Smooth muscle cell (in vitro differentiated cells): ENCODE measurements around the gene MCC. TPM values are rescaled to one million over a fixed set of nuclear protein-coding genes. Genes with fewer than 3 reads are reported as not detected.

Experiments used
- DNase-seq: peaks from one replicate; lab custom pipeline; 2025; ENCODE audit not compliant: unreplicated experiment; lab: John Stamatoyannopoulos, UW
- H2AFZ ChIP-seq: fragments of 200-600 bp; sonication (generic); 2 replicates; pipeline ENCODE4 v1.6.0; 2016; ENCODE audit warnings: antibody characterized with exemption, low read depth, mild to moderate bottlenecking
- H3F3A ChIP-seq: fragments of 200-600 bp; sonication (generic); 2 replicates; pipeline ENCODE4 v1.6.0; 2017; ENCODE audit warnings: antibody characterized with exemption, low read depth
- H3K27ac ChIP-seq: fragments of 200-600 bp; sonication (generic); 2 replicates; pipeline ENCODE4 v1.5.1; 2016; ENCODE audit warnings: low read depth, mild to moderate bottlenecking
- H3K27me3 ChIP-seq: fragments of 200-600 bp; sonication (generic); 2 replicates; pipeline ENCODE4 v1.6.1; 2016; ENCODE audit warnings: low read depth, mild to moderate bottlenecking
- H3K36me3 ChIP-seq: fragments of 200-600 bp; sonication (generic); 2 replicates; pipeline ENCODE4 v1.5.1; 2016; ENCODE audit warnings: low read depth
- H3K4me1 ChIP-seq: fragments of 200-600 bp; sonication (generic); 2 replicates; pipeline ENCODE4 v1.5.1; 2016; ENCODE audit warnings: low read depth
- H3K4me2 ChIP-seq: fragments of 200-600 bp; sonication (generic); 2 replicates; pipeline ENCODE4 v1.6.0; 2016; ENCODE audit warnings: mild to moderate bottlenecking
- H3K4me3 ChIP-seq: fragments of 200-600 bp; sonication (generic); 2 replicates; pipeline ENCODE4 v1.5.1; 2016; ENCODE audit warnings: mild to moderate bottlenecking
- H3K79me2 ChIP-seq: fragments of 200-600 bp; sonication (generic); 2 replicates; pipeline ENCODE4 v1.6.0; 2016; ENCODE audit warnings: low read depth, mild to moderate bottlenecking
- H3K9ac ChIP-seq: fragments of 200-600 bp; sonication (generic); 2 replicates; pipeline ENCODE4 v1.6.0; 2016; ENCODE audit warnings: low read depth
- H3K9me3 ChIP-seq: fragments of 200-600 bp; sonication (generic); replicated peaks from 2 replicates; pipeline ENCODE4 v1.5.1; 2016; ENCODE audit warnings: low read depth
- H4K20me1 ChIP-seq: fragments of 200-600 bp; sonication (generic); 2 replicates; pipeline ENCODE4 v1.6.0; 2016; ENCODE audit warnings: low read depth
- WGBS: methylation state at CpG from one replicate; pipeline ENCODE4 v1.1.7; 2016; ENCODE audit warnings: low lambda C conversion rate; 5-methylcytosine and 5-hydroxymethylcytosine counted together
- polyA plus RNA-seq: library from polyadenylated mRNA; unstranded; fragments of >200 nt; fragmentation: Nextera tagmentation; extraction: Ambion mirVana; gene quantifications from 2 replicates; pipeline ENCODE4 v1.2.1, GENCODE V29; 2016
- total RNA-seq: library from RNA; depleted of rRNA; stranded (reverse); fragments of >200 nt; gene quantifications from 2 replicates; pipeline ENCODE4 v1.2.3, GENCODE V29; 2014
- TF ChIP-seq, protein P1 (sequence below): fragments of 200-600 bp; sonication (generic); IDR thresholded peaks from 2 replicates; pipeline ENCODE4 v1.5.1; 2017; ENCODE audit warnings: borderline replicate concordance, mild to moderate bottlenecking, antibody characterized with exemption; ENCODE audit not compliant: insufficient read depth, poor library complexity, severe bottlenecking

MCC gene
- total and polyA plus RNA-seq, 2 experiments from 2014 or later: 5.8 to 19.2 TPM

DNA sequence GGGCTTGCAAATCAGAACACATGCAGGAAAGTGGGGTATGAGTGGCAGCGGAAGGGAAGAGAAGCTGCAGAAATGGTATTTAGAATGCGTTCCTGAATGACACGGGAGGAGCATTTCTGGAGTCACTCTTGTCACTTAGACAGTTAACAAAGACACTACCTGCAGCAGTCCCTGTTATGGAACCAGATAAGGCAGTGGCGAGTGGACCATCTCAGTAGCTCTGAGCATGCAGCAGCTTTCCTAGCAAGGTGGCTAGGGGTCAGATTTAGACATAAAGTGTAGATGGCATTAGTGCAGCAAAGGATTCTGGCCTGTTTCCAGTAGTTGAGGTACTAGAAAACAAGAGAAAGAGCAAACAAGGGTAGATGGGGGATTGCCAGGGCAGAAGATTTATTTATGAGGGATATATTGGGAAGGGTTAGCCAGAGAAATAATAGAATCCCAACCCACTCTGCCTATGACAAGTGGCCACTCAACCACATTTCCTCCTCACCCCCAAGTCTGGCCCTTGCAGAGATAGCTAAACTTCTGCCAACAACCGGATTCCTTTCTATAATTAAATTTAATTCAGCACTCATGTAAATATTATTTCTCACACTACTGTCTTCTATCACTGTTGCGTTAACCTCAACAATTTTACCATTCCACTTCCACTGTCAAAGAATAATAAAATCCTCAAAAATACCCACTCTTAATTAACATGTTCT, 310.0 kb downstream of the MCC start:
- peaks cover 3% of the 10 kb centered on the region for H3K79me2 ChIP-seq
- H4K20me1 ChIP-seq: peaks cover 6% of the 10 kb centered on the region
- no peak overlapping the region for H3K27ac ChIP-seq
- H2AFZ ChIP-seq: no peak overlapping the region
- no peaks in the 10 kb centered on the region for H3K36me3 ChIP-seq
- no peak overlapping the region for H3K4me3 ChIP-seq
- H3K9ac ChIP-seq: no peak overlapping the region
- DNase-seq: no peak
- H3K9me3 ChIP-seq: no peaks in the 10 kb centered on the region
- no peaks in the 10 kb centered on the region for H3F3A ChIP-seq
- WGBS: 91% methylated on average over 6 of the region's 6 CpGs
- H3K4me2 ChIP-seq: no peak overlapping the region
- H3K27me3 ChIP-seq: no peaks in the 10 kb centered on the region
- TF ChIP-seq, protein P1, sequence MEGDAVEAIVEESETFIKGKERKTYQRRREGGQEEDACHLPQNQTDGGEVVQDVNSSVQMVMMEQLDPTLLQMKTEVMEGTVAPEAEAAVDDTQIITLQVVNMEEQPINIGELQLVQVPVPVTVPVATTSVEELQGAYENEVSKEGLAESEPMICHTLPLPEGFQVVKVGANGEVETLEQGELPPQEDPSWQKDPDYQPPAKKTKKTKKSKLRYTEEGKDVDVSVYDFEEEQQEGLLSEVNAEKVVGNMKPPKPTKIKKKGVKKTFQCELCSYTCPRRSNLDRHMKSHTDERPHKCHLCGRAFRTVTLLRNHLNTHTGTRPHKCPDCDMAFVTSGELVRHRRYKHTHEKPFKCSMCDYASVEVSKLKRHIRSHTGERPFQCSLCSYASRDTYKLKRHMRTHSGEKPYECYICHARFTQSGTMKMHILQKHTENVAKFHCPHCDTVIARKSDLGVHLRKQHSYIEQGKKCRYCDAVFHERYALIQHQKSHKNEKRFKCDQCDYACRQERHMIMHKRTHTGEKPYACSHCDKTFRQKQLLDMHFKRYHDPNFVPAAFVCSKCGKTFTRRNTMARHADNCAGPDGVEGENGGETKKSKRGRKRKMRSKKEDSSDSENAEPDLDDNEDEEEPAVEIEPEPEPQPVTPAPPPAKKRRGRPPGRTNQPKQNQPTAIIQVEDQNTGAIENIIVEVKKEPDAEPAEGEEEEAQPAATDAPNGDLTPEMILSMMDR: no peak
- H3K4me1 ChIP-seq: no peaks in the 10 kb centered on the region

DNA sequence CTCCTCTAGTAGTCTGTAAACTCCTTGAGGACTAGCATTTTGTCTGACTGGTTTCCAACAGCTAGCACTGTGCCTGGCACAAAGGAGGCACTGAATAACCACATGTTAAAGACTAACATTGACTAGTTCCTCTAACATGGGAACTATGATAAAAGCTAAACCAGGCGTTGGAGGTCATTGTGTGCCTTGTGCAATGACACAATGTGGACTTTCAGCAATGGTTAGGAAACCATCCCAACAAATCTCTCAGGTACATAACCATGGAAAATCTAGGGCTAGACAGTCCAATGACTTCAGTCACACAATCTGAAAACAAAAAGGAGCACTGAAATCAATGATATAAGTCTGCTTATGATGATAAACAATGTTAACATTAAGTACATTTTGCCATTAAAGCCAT, 311.0 kb downstream of the MCC start:
- no peaks in the 10 kb centered on the region for H4K20me1 ChIP-seq
- H3K27ac ChIP-seq: no peak overlapping the region
- no peaks in the 10 kb centered on the region for H3K9me3 ChIP-seq
- TF ChIP-seq, protein P1: no peak
- no peak overlapping the region for H2AFZ ChIP-seq
- peaks cover 3% of the 10 kb centered on the region for H3K79me2 ChIP-seq
- DNase-seq: no peak
- no peaks in the 10 kb centered on the region for H3K4me1 ChIP-seq
- no peaks in the 10 kb centered on the region for H3K27me3 ChIP-seq
- H3K4me2 ChIP-seq: no peak overlapping the region
- no peaks in the 10 kb centered on the region for H3F3A ChIP-seq
- H3K36me3 ChIP-seq: no peaks in the 10 kb centered on the region
- H3K9ac ChIP-seq: no peak overlapping the region
- no peak overlapping the region for H3K4me3 ChIP-seq
- WGBS: 100% methylated on average over 1 of the region's 1 CpG

DNA sequence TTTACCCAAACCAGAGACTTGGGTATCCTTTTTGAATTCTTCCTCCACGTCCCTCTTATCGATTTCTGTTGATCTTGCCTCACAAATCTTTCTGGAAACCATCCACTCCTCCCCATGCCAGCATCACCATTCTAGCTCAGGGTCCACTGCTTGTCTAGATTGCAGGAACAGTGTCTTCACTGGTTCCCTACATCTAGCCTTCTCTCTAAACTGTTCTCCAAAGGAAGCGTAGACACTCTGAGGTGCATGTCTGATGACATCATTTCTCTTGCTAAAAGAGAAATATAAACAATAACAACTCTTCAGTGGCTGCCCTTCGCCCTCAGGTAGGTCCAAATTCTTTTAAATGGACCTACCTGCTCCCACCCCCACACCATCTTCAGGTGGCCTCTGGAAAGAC, 311.5 kb downstream of the MCC start:
- Histone ChIP-seq H3K4me2 (no peak overlapping the region), H3K9ac (no peak overlapping the region), H4K20me1 (no peaks in the 10 kb centered on the region), H3K27ac (no peak overlapping the region), H3K79me2 (peaks cover 3% of the 10 kb centered on the region), H3K27me3 (no peaks in the 10 kb centered on the region), H3K36me3 (no peaks in the 10 kb centered on the region), H2AFZ (no peak overlapping the region), H3K4me3 (no peak overlapping the region), H3F3A (no peaks in the 10 kb centered on the region), H3K9me3 (no peaks in the 10 kb centered on the region), H3K4me1 (no peaks in the 10 kb centered on the region)
- TF ChIP-seq, protein P1: no peak
- 95% methylated on average over 4 of the region's 4 CpGs for WGBS
- no peak for DNase-seq

DNA sequence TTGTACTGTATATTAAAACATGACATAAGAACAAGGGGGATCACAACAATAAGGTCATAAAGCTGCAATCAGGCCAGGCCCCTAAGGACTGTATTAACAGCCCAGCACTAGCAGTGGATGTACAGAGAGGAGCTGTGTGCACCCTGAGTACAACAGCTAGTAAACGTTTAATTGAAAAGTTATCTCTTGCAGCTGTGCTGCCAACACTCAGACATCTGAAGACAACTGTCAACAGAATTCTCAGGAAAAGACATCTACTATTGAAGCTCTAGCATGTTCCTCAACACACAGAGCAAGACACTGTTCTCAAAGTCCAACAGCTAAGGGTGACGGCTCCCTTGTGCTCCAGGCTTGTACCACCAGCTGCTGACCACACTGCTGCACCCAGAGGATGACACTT, 312.1 kb downstream of the MCC start:
- no peaks in the 10 kb centered on the region for H4K20me1 ChIP-seq
- H3K27me3 ChIP-seq: no peaks in the 10 kb centered on the region
- no peak for DNase-seq
- H3K4me1 ChIP-seq: no peaks in the 10 kb centered on the region
- no peaks in the 10 kb centered on the region for H3K36me3 ChIP-seq
- H2AFZ ChIP-seq: no peak overlapping the region
- H3K4me2 ChIP-seq: no peak overlapping the region
- no peak overlapping the region for H3K4me3 ChIP-seq
- peaks cover 3% of the 10 kb centered on the region for H3K79me2 ChIP-seq
- TF ChIP-seq, protein P1: no peak
- 51% methylated on average over 2 of the region's 2 CpGs for WGBS
- H3K27ac ChIP-seq: no peak overlapping the region
- H3F3A ChIP-seq: no peaks in the 10 kb centered on the region
- no peaks in the 10 kb centered on the region for H3K9me3 ChIP-seq
- H3K9ac ChIP-seq: no peak overlapping the region
